OCI-LY3 (cell line): ENCODE measurements around the gene RNF112.

ENCODE experiments used
- H2AFZ ChIP-seq: fragments of 200-600, 300-600 bp; shearing (Covaris generic); 2 replicates; pipeline ENCODE4 v1.6.0; 2014; ENCODE audit warnings: antibody characterized with exemption, low read depth, low read length
- H3K27ac ChIP-seq: fragments of 200-600, 300-600 bp; sonication (generic); 2 replicates; pipeline ENCODE4 v1.5.1; 2014; ENCODE audit warnings: mild to moderate bottlenecking, low read length, moderate library complexity, mixed read lengths
- H3K27me3 ChIP-seq: fragments of 200-600, 300-600 bp; sonication (generic); 2 replicates; pipeline ENCODE4 v1.6.1; 2014; ENCODE audit warnings: low read depth, low read length, mixed read lengths
- H3K36me3 ChIP-seq: fragments of 200-600, 300-600 bp; sonication (generic); replicated peaks from 2 replicates; pipeline ENCODE3; 2014; ENCODE audit warnings: low read depth, low read length, mixed read lengths
- H3K4me1 ChIP-seq: fragments of 300-600, 200-600 bp; sonication (generic); 2 replicates; pipeline ENCODE4 v1.6.1; 2014; ENCODE audit warnings: low read length, mixed read lengths
- H3K4me2 ChIP-seq: fragments of 200-600, 300-600 bp; sonication (generic); 2 replicates; pipeline ENCODE4 v1.6.1; 2014; ENCODE audit warnings: low read length, mixed read lengths
- H3K4me3 ChIP-seq: fragments of 300-600, 200-600 bp; sonication (generic); 2 replicates; pipeline ENCODE4 v1.5.1; 2014; ENCODE audit warnings: antibody characterized with exemption, mild to moderate bottlenecking, low read length, moderate library complexity
- H3K79me2 ChIP-seq: fragments of 300-600, 200-600 bp; shearing (Covaris generic); 2 replicates; pipeline ENCODE4 v1.6.1; 2014; ENCODE audit warnings: mild to moderate bottlenecking, low read length, mixed read lengths
- H3K9ac ChIP-seq: fragments of 300-600, 200-600 bp; shearing (Covaris generic); 2 replicates; pipeline ENCODE4 v1.6.0; 2014; ENCODE audit warnings: mild to moderate bottlenecking, low read length, moderate library complexity
- H3K9me3 ChIP-seq: fragments of 200-600, 300-600 bp; shearing (Covaris generic); 2 replicates; pipeline ENCODE4 v1.6.1; 2014; ENCODE audit warnings: low read length, mixed read lengths; ENCODE audit not compliant: insufficient read depth
- H4K20me1 ChIP-seq: fragments of 200-600, 300-600 bp; sonication (generic); 2 replicates; pipeline ENCODE4 v1.6.1; 2016; ENCODE audit warnings: low read length, mixed read lengths; ENCODE audit not compliant: insufficient read depth
- EZH2phosphoT487 ChIP-seq: fragments of 200-600 bp; shearing (Covaris generic); IDR thresholded peaks from 2 replicates; pipeline ENCODE4 v1.6.1; 2018; ENCODE audit warnings: antibody characterized with exemption, mixed run types, low read depth
- TF ChIP-seq, protein P1 (sequence below): fragments of 200-600, 300-600 bp; sonication (generic); IDR thresholded peaks from 2 replicates; pipeline ENCODE4 v1.5.1; 2014; ENCODE audit warnings: antibody characterized with exemption, low read length, low read depth

RNF112 gene

DNA sequence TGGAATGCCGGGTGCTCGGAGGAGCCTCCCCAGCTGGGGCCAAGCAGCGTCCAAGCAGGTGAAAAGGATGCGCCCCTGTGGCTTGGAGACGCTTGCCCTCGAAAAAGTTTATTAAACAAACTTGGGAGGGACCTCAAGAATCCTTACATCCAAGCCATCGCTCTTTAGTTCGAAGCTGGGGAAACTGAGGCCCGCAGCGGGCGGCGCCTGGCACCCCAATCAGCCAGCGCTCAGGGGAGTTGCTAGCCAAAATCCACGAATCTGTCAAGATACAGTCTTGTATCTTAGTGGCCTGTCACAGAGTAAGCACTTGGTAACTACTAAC lies 48.0 kb upstream of the RNF112 start:
- TF ChIP-seq, protein P1, sequence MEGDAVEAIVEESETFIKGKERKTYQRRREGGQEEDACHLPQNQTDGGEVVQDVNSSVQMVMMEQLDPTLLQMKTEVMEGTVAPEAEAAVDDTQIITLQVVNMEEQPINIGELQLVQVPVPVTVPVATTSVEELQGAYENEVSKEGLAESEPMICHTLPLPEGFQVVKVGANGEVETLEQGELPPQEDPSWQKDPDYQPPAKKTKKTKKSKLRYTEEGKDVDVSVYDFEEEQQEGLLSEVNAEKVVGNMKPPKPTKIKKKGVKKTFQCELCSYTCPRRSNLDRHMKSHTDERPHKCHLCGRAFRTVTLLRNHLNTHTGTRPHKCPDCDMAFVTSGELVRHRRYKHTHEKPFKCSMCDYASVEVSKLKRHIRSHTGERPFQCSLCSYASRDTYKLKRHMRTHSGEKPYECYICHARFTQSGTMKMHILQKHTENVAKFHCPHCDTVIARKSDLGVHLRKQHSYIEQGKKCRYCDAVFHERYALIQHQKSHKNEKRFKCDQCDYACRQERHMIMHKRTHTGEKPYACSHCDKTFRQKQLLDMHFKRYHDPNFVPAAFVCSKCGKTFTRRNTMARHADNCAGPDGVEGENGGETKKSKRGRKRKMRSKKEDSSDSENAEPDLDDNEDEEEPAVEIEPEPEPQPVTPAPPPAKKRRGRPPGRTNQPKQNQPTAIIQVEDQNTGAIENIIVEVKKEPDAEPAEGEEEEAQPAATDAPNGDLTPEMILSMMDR: no peak
- no peak for TF ChIP-seq EZH2phosphoT487
- no peaks in the 10 kb centered on the region for H3K79me2 ChIP-seq
- H3K4me1 ChIP-seq: no peaks in the 10 kb centered on the region
- no peaks in the 10 kb centered on the region for H3K27me3 ChIP-seq
- H3K9me3 ChIP-seq: no peaks in the 10 kb centered on the region
- H3K4me3 ChIP-seq: peak overlapping the region; percentile 87
- H3K36me3 ChIP-seq: no peaks in the 10 kb centered on the region
- H4K20me1 ChIP-seq: no peaks in the 10 kb centered on the region
- H2AFZ ChIP-seq: no peak overlapping the region
- H3K27ac ChIP-seq: no peak overlapping the region
- peak overlapping the region; percentile 60 for H3K4me2 ChIP-seq
- H3K9ac ChIP-seq: no peak overlapping the region

DNA sequence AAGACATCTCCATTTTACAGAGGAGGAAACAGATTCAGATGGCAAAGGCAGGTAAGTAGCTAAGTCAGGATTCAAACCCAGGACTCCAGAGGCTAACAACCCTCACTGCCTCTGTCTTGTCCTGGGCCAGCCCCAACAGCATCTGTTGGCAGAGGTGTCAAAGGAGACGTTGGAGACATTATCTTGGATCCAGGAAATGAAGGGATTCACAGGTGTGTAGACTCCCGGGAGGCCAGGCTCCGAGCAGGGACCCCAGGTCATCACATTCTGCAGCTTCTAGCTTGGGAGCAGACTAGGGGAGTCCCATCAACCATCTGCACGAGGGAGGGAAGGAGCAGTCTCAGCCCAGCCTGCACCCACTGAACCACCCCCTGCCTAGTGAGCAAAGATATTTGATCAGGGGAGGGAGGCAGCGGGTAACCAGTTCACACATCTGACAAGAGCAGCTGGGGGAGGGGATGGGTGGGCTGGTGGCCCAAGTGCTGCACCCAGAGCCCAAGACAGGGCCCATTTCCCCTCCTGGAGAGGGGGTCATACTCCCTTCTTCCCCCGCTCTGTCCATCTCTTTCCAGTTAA lies 47.5 kb upstream of the RNF112 start:
- Histone ChIP-seq H3K9me3 (no peaks in the 10 kb centered on the region), H4K20me1 (no peaks in the 10 kb centered on the region), H3K4me2 (peak overlapping the region; percentile 60), H3K27ac (no peak overlapping the region), H3K36me3 (no peaks in the 10 kb centered on the region), H3K27me3 (no peaks in the 10 kb centered on the region), H3K4me3 (peak overlapping the region; percentile 87; the same call in 1 of the 2 replicates), H2AFZ (no peak overlapping the region), H3K4me1 (no peaks in the 10 kb centered on the region), H3K9ac (no peak overlapping the region), H3K79me2 (no peaks in the 10 kb centered on the region)
- TF ChIP-seq, protein P1: no peak
- no peak for TF ChIP-seq EZH2phosphoT487

DNA sequence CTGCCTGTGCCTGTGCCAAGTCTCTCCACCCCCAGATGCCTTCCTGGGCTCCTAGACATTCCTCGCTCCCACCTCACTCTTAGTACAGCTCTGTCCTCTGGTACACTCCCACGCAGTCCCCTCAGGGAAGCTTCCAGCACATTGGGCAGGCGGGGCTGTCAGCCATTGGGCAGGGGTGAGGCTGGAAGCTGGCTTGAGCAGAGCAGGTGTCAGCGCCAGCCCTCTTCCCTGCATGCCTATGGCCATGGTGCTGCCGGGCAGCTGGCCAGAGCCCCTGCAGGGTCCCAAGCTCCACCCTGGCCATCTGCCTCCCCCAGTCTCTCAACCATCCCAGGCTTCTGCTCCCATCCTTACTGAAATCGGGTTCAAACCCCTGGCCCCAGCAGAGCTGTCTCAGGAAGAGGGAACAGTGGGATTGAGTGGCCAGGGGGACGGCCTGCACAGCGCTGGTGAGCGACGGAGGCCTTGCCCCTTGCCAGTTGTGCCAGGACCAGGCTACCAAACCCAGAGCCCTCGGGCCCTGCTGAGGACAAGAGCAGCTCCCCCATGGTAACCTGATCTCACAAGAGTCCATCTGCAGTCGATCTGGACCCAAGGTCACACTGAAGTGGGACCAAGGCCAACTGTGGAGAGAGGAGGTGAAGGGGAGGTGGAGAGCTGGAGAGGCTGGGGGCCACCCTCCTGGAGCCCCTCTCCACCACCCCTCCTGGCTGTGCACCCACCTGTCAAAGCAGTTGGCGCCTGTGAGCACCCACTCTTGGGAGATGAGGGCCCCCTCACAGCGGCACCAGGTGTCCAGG lies 46.1 kb upstream of the RNF112 start:
- H3K4me2 ChIP-seq: no peak overlapping the region
- no peaks in the 10 kb centered on the region for H3K4me1 ChIP-seq
- H3K27me3 ChIP-seq: no peaks in the 10 kb centered on the region
- TF ChIP-seq, protein P1: no peak
- TF ChIP-seq EZH2phosphoT487: no peak
- no peak overlapping the region for H3K4me3 ChIP-seq
- H3K36me3 ChIP-seq: no peaks in the 10 kb centered on the region
- no peak overlapping the region for H3K27ac ChIP-seq
- H3K79me2 ChIP-seq: no peaks in the 10 kb centered on the region
- no peaks in the 10 kb centered on the region for H4K20me1 ChIP-seq
- H3K9me3 ChIP-seq: no peaks in the 10 kb centered on the region
- H3K9ac ChIP-seq: no peak overlapping the region
- H2AFZ ChIP-seq: no peak overlapping the region

DNA sequence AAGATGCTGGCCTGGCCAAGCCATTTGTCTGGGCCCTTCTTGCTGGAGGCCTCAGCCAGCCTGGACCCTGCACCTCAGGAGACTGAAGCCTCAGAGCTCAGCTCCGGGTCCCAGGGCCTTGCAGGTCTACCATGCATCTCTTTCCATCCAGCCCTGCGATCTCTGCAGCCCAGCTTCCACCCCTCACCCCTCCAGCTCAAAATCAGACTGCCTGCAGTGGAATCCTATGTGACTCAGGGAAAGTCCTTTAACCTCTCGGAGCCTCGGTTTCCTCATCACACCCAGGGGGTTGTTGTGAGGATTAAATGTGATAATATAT lies 45.6 kb upstream of the RNF112 start:
- H3K27me3 ChIP-seq: no peaks in the 10 kb centered on the region
- H3K4me2 ChIP-seq: no peak overlapping the region
- no peak overlapping the region for H3K9ac ChIP-seq

More for the DNA sequence above, 45.6 kb upstream of the RNF112 start:
- no peak overlapping the region for H3K4me3 ChIP-seq
- H3K79me2 ChIP-seq: no peaks in the 10 kb centered on the region
- no peaks in the 10 kb centered on the region for H3K4me1 ChIP-seq
- TF ChIP-seq EZH2phosphoT487: no peak
- TF ChIP-seq, protein P1: no peak
- H3K27ac ChIP-seq: no peak overlapping the region
- no peaks in the 10 kb centered on the region for H3K36me3 ChIP-seq
- H2AFZ ChIP-seq: no peak overlapping the region
- H3K9me3 ChIP-seq: no peaks in the 10 kb centered on the region
- no peaks in the 10 kb centered on the region for H4K20me1 ChIP-seq
